ENCODE results near the gene TUBA4B. TPM values are rescaled to one million over a fixed set of nuclear protein-coding genes. Genes with fewer than 3 reads are reported as not detected.
A peak's percentile ranks its signal among the peaks of the same experiment; 100 is the strongest.

Gene TUBA4B
- not detected in 3 replicates for total RNA-seq
- long read RNA-seq, result 0 reads

GRCh38 chr2:219252900-219253752 lies at the start of gene TUBA4B:
TSS of gene TUBA4B (plus strand) at chr2:219253243. CDS start at chr2:219253408, 165 bp downstream.
- Mint-ChIP-seq H3K36me3 (ENCODE audit: low read depth) (no peaks in the 10 kb centered on the region), H3K4me1 (ENCODE audit: low read depth) (peaks cover 60% of the 10 kb centered on the region), H3K27ac (ENCODE audit: unreplicated experiment) (peak within 1 kb of the TSS; percentile 86), H3K4me3 (ENCODE audit: unreplicated experiment) (peak within 1 kb of the TSS; percentile 72), H3K27me3 (ENCODE audit: low read depth) (peaks cover 9% of the 10 kb centered on the region), H3K9me3 (ENCODE audit: low read depth) (no peaks in the 10 kb centered on the region)
- TF ChIP-seq CTCF (IDR thresholded peaks at IDR 0.05), result no peak
- no peak for DNase-seq (ENCODE audit: low spot score)

- Mint-ChIP-seq H3K4me3 (ENCODE audit: unreplicated experiment) (no peak overlapping the region), H3K36me3 (ENCODE audit: low read depth) (peaks cover 3% of the 10 kb centered on the region), H3K27ac (ENCODE audit: unreplicated experiment) (no peak overlapping the region), H3K9me3 (ENCODE audit: low read depth) (peaks cover 2% of the 10 kb centered on the region), H3K4me1 (ENCODE audit: low read depth) (peaks cover 26% of the 10 kb centered on the region), H3K27me3 (ENCODE audit: low read depth) (no peaks in the 10 kb centered on the region)
- DNase-seq (ENCODE audit: low spot score), result no peak
- no peak for TF ChIP-seq CTCF (IDR thresholded peaks at IDR 0.05)
Observed at GRCh38 chr2:219204425-219205164, 48.4 kb upstream of the TUBA4B start.

- peaks cover 2% of the 10 kb centered on the region for H3K9me3 Mint-ChIP-seq (ENCODE audit: low read depth)
- no peak overlapping the region for H3K27ac Mint-ChIP-seq (ENCODE audit: unreplicated experiment)
- H3K4me3 Mint-ChIP-seq (ENCODE audit: unreplicated experiment), result no peak overlapping the region
- no peaks in the 10 kb centered on the region for H3K27me3 Mint-ChIP-seq (ENCODE audit: low read depth)
- H3K36me3 Mint-ChIP-seq (ENCODE audit: low read depth), result peaks cover 5% of the 10 kb centered on the region
- DNase-seq (ENCODE audit: low spot score), result no peak
- peaks cover 26% of the 10 kb centered on the region for H3K4me1 Mint-ChIP-seq (ENCODE audit: low read depth)
- no peak for TF ChIP-seq CTCF (IDR thresholded peaks at IDR 0.05)
Observed at GRCh38 chr2:219205165-219205538, 47.9 kb upstream of the TUBA4B start.

GRCh38 chr2:219205981-219206327 lies 47.1 kb upstream of the TUBA4B start:
- peaks cover 2% of the 10 kb centered on the region for H3K9me3 Mint-ChIP-seq (ENCODE audit: low read depth)
- DNase-seq (ENCODE audit: low spot score), result no peak
- H3K27ac Mint-ChIP-seq (ENCODE audit: unreplicated experiment), result peak overlapping the region; percentile 94
- H3K27me3 Mint-ChIP-seq (ENCODE audit: low read depth), result no peaks in the 10 kb centered on the region
- TF ChIP-seq CTCF (IDR thresholded peaks at IDR 0.05), result no peak
- peaks cover 7% of the 10 kb centered on the region for H3K36me3 Mint-ChIP-seq (ENCODE audit: low read depth)
- H3K4me3 Mint-ChIP-seq (ENCODE audit: unreplicated experiment), result peak overlapping the region; percentile 81
- peaks cover 26% of the 10 kb centered on the region for H3K4me1 Mint-ChIP-seq (ENCODE audit: low read depth)

GRCh38 chr2:219206328-219207133 lies 46.5 kb upstream of the TUBA4B start, which contains the start of gene ZFAND2B:
TSS of gene ZFAND2B (plus strand) at chr2:219206782. CDS start at chr2:219206988, 206 bp downstream.
- H3K27me3 Mint-ChIP-seq (ENCODE audit: low read depth), result no peaks in the 10 kb centered on the region
- peak within 1 kb of the TSS; percentile 94 for H3K27ac Mint-ChIP-seq (ENCODE audit: unreplicated experiment)

More at GRCh38 chr2:219206328-219207133, 46.5 kb upstream of the TUBA4B start, which contains the start of gene ZFAND2B:
- TF ChIP-seq CTCF (IDR thresholded peaks at IDR 0.05), result peak; percentile 40
- peaks cover 26% of the 10 kb centered on the region for H3K4me1 Mint-ChIP-seq (ENCODE audit: low read depth)
- peak within 1 kb of the TSS; percentile 81 for H3K4me3 Mint-ChIP-seq (ENCODE audit: unreplicated experiment)
- peaks cover 7% of the 10 kb centered on the region for H3K36me3 Mint-ChIP-seq (ENCODE audit: low read depth)
- peak; percentile 97 for DNase-seq (ENCODE audit: low spot score)
- peaks cover 2% of the 10 kb centered on the region for H3K9me3 Mint-ChIP-seq (ENCODE audit: low read depth)

Data from chondrocyte (in vitro differentiated cells).